ENCODE results near the gene NFKBIE. TPM values are rescaled to one million over a fixed set of nuclear protein-coding genes. Genes with fewer than 3 reads are reported as not detected.

NFKBIE gene
- total and polyA plus RNA-seq, 9 of the 15 experiments (the other 6 are each of a cell fraction or from before 2014, with no cell fraction given): 2.1 to 16.4 (median 11.7) TPM

GRCh38 chr6:44254191-44255104, 10.9 kb downstream of the NFKBIE start (continued):
- TF ChIP-seq TEAD1 (CRISPR knock-in tag; IDR thresholded peaks at IDR 0.05) (peak; percentile 33 to 61; a peak in 1 of 4 replicates), ZNF347 (CRISPR knock-in tag; IDR thresholded peaks at IDR 0.05; ENCODE audit: low read depth) (no peak), ZNF639 (CRISPR knock-in tag; conservative IDR thresholded peaks at IDR 0.05 in 1 of 2, IDR thresholded peaks at IDR 0.05 in 1 of 2) (no peak), ZNF217 (CRISPR knock-in tag; IDR thresholded peaks at IDR 0.05) (no peak), ZC3H4 (CRISPR knock-in tag; IDR thresholded peaks at IDR 0.05; ENCODE audit: borderline replicate concordance) (peak; percentile 78; the same call in 1 of the 2 replicates), THAP12 (CRISPR knock-in tag; IDR thresholded peaks at IDR 0.05) (peak; percentile 23; the same call in 1 of the 2 replicates), ZNF224 (CRISPR knock-in tag; IDR thresholded peaks at IDR 0.05) (peak; percentile 39; the same call in 1 of the 2 replicates), GATAD2A (IDR thresholded peaks at IDR 0.05) (no peak), ZBED1 (IDR thresholded peaks at IDR 0.05) (peak; percentile 87; the same call in 1 of the 2 replicates), ZNF449 (CRISPR knock-in tag; IDR thresholded peaks at IDR 0.05) (no peak), ZKSCAN8 (CRISPR knock-in tag; IDR thresholded peaks at IDR 0.05) (no peak), RAD21 (CRISPR knock-in tag; conservative IDR thresholded peaks at IDR 0.05 in 1 of 2, IDR thresholded peaks at IDR 0.05 in 1 of 2) (no peak), ZNF311 (CRISPR knock-in tag; IDR thresholded peaks at IDR 0.05) (no peak), KDM1A (IDR thresholded peaks at IDR 0.05) (no peak; a peak in 1 of 4 replicates), STAT5A (IDR thresholded peaks at IDR 0.05; ENCODE audit: borderline replicate concordance, low read length) (peak; percentile 3; the same call in 1 of the 2 replicates), RBM22 (IDR thresholded peaks at IDR 0.05; ENCODE audit: low read depth, low read length, poor library complexity, severe bottlenecking) (peak; percentile 64), ZNF197 (CRISPR knock-in tag; IDR thresholded peaks at IDR 0.05; ENCODE audit: low read depth) (no peak), RBM15 (IDR thresholded peaks at IDR 0.05; ENCODE audit: insufficient read depth, low read length) (no peak), PTTG1 (tag; IDR thresholded peaks at IDR 0.05; ENCODE audit: low read depth) (no peak), DPF2 (IDR thresholded peaks at IDR 0.05) (no peak), HCFC1 (IDR thresholded peaks at IDR 0.05; ENCODE audit: low read depth, low read length) (no peak), HEY1 (CRISPR knock-in tag; IDR thresholded peaks at IDR 0.05; ENCODE audit: borderline replicate concordance) (no peak), FOXK1 (CRISPR knock-in tag; IDR thresholded peaks at IDR 0.05; ENCODE audit: borderline replicate concordance) (0 out of 2 replicates have a peak, but pooled peaks have one; percentile 26)
